H1 (cell line): ENCODE measurements around the gene AFAP1L2. TPM values are rescaled to one million over a fixed set of nuclear protein-coding genes. Genes with fewer than 3 reads are reported as not detected.

Experiments used
- CTCF ChIA-PET: fragments of 300-600 bp; sonication (Branson Sonifier 250); formaldehyde crosslinking; loops from one replicate; lab custom pipeline; 2021; ENCODE audit not compliant: partially characterized antibody; lab: Charles Lee
- POLR2A ChIA-PET: fragments of 300-600 bp; sonication (Branson Sonifier 250); formaldehyde crosslinking; loops from one replicate; lab custom pipeline; 2021; ENCODE audit warnings: inconsistent platforms; ENCODE audit not compliant: partially characterized antibody; lab: Charles Lee
- DNase-seq, 2 experiments: peaks; one replicate each; pipeline versions ENCODE4 v3.0.0 to v3.0.0-alpha.2; 2010 to 2022; ENCODE audit warnings: low spot score in 2 of 2, low read depth in 1 of 2, mixed read lengths in 1 of 2
- FAIRE-seq: peaks from 2 replicates; lab custom pipeline; 2011; peaks lifted over from hg19 to GRCh38; lab: Jason Lieb, UNC
- H2AFZ ChIP-seq: 2 replicates; pipeline ENCODE4 v1.8.1; 2012; ENCODE audit warnings: low read length, inconsistent platforms
- H2AK5ac ChIP-seq: 2 replicates; pipeline ENCODE4 v1.6.1; 2013; ENCODE audit warnings: low read depth, low read length
- H2BK120ac ChIP-seq: replicated peaks from 2 replicates; pipeline ENCODE3; 2013; ENCODE audit warnings: low read depth, low read length, inconsistent platforms
- H2BK12ac ChIP-seq: 2 replicates; pipeline ENCODE4 v1.6.1; 2013; ENCODE audit warnings: low read depth, low read length
- H2BK15ac ChIP-seq: 2 replicates; pipeline ENCODE4 v1.6.1; 2013; ENCODE audit warnings: low read length
- H2BK20ac ChIP-seq: 2 replicates; pipeline ENCODE4 v1.6.1; 2013; ENCODE audit warnings: low read length
- H2BK5ac ChIP-seq: 2 replicates; pipeline ENCODE4 v1.6.1; 2013; ENCODE audit warnings: low read depth, low read length
- H3K14ac ChIP-seq: 2 replicates; pipeline ENCODE4 v1.6.1; 2013; ENCODE audit warnings: inconsistent platforms; ENCODE audit not compliant: insufficient read length
- H3K18ac ChIP-seq: 2 replicates; pipeline ENCODE4 v1.6.1; 2013; ENCODE audit warnings: low read length; ENCODE audit errors: extremely low read depth
- H3K23ac ChIP-seq: 2 replicates; pipeline ENCODE4 v1.6.1; 2013; ENCODE audit warnings: inconsistent platforms; ENCODE audit not compliant: insufficient read length
- H3K23me2 ChIP-seq: 2 replicates; pipeline ENCODE4 v1.6.1; 2013; ENCODE audit warnings: low read depth, low read length
- H3K27ac ChIP-seq: 2 replicates; pipeline ENCODE4 v1.6.1; 2011; ENCODE audit warnings: low read depth, low read length, inconsistent platforms
- H3K27me3 ChIP-seq, 4 experiments: replicated peaks in 1 of 4; 1 replicate in 1 of 4; 2 replicates in 3 of 4; pipeline versions ENCODE4 v1.6.1 to v1.8.1; 2011 to 2013; ENCODE audit warnings: low read length in 3 of 4, mild to moderate bottlenecking in 3 of 4, inconsistent platforms in 2 of 4, mixed read lengths in 2 of 4, moderate library complexity in 1 of 4; ENCODE audit not compliant: control insufficient read depth in 3 of 4, insufficient read depth in 3 of 4; ENCODE audit errors: extremely low read depth in 1 of 4
- H3K36me3 ChIP-seq, 4 experiments: 2 replicates each; pipeline versions ENCODE4 v1.6.1 to v1.8.1; 2011 to 2013; ENCODE audit warnings: mild to moderate bottlenecking in 4 of 4, low read length in 3 of 4, moderate library complexity in 2 of 4, control low read depth in 1 of 4, inconsistent platforms in 1 of 4; ENCODE audit not compliant: insufficient read depth in 4 of 4, control insufficient read depth in 2 of 4
- H3K4ac ChIP-seq: replicated peaks from 2 replicates; pipeline ENCODE3; 2013; ENCODE audit warnings: low read length, low read depth, mixed read lengths, inconsistent platforms; ENCODE audit not compliant: insufficient read length
- H3K4me1 ChIP-seq, 4 experiments: replicated peaks in 1 of 4; 1 replicate in 1 of 4; 2 replicates in 3 of 4; pipeline versions ENCODE4 v1.6.1 to v1.8.1; 2011 to 2013; ENCODE audit warnings: low read length in 3 of 4, inconsistent platforms in 2 of 4, mixed read lengths in 1 of 4; ENCODE audit not compliant: insufficient read depth in 4 of 4, control insufficient read depth in 3 of 4
- H3K4me2 ChIP-seq, 2 experiments: 2 replicates each; pipeline versions ENCODE4 v1.6.1 to v1.8.1; 2011 to 2013; ENCODE audit warnings: low read depth in 2 of 2, low read length in 2 of 2, control low read depth in 1 of 2, inconsistent platforms in 1 of 2, mild to moderate bottlenecking in 1 of 2; ENCODE audit not compliant: insufficient read depth in 1 of 2
- H3K4me3 ChIP-seq, 4 experiments: fragments of 200-600, 300-600 bp in 1 of 4; sonication (generic), shearing (Covaris generic), sonication (Bioruptor Twin) in 1 of 4; 2 replicates each; pipeline versions ENCODE4 v1.5.1 to v1.8.1; 2011 to 2016; ENCODE audit warnings: low read length in 4 of 4, low read depth in 3 of 4, control low read depth in 2 of 4, inconsistent platforms in 2 of 4, mild to moderate bottlenecking in 2 of 4, mixed read lengths in 1 of 4, moderate library complexity in 1 of 4; ENCODE audit not compliant: insufficient read depth in 2 of 4; ENCODE audit errors: extremely low read depth in 1 of 4
- H3K56ac ChIP-seq: replicated peaks from 2 replicates; pipeline ENCODE3; 2013; ENCODE audit warnings: low read depth, mild to moderate bottlenecking, mixed read lengths, low read length, inconsistent platforms; ENCODE audit not compliant: insufficient read length
- H3K79me1 ChIP-seq: 2 replicates; pipeline ENCODE4 v1.6.1; 2013; ENCODE audit warnings: low read depth, low read length, control low read depth
- H3K79me2 ChIP-seq, 2 experiments: 2 replicates each; pipeline versions ENCODE4 v1.6.1 to v1.8.1; 2012 to 2013; ENCODE audit warnings: low read length in 2 of 2, mild to moderate bottlenecking in 2 of 2, inconsistent platforms in 1 of 2; ENCODE audit not compliant: insufficient read depth in 2 of 2, control insufficient read depth in 1 of 2
- H3K9ac ChIP-seq, 4 experiments: replicated peaks in 1 of 4; 1 replicate in 1 of 4; 2 replicates in 3 of 4; pipeline versions ENCODE4 v1.6.1 to v1.8.1; 2011 to 2013; ENCODE audit warnings: low read depth in 3 of 4, low read length in 3 of 4, control low read depth in 2 of 4, mild to moderate bottlenecking in 2 of 4, moderate library complexity in 2 of 4, inconsistent platforms in 1 of 4; ENCODE audit errors: extremely low read depth in 1 of 4
- H3K9me3 ChIP-seq, 2 experiments: 2 replicates each; pipeline versions ENCODE4 v1.6.1 to v1.8.1; 2012 to 2013; ENCODE audit warnings: mild to moderate bottlenecking in 2 of 2, moderate library complexity in 2 of 2, control low read depth in 1 of 2, inconsistent platforms in 1 of 2, low read depth in 1 of 2, low read length in 1 of 2, mixed read lengths in 1 of 2; ENCODE audit not compliant: insufficient read depth in 2 of 2
- H4K20me1 ChIP-seq, 2 experiments: replicated peaks in 1 of 2; 2 replicates each; pipeline versions ENCODE3 to v1.8.1; 2011 to 2013; ENCODE audit warnings: inconsistent platforms in 2 of 2, low read length in 2 of 2, mild to moderate bottlenecking in 1 of 2; ENCODE audit not compliant: insufficient read depth in 2 of 2, control insufficient read depth in 1 of 2
- H4K5ac ChIP-seq: 2 replicates; pipeline ENCODE4 v1.6.1; 2013; ENCODE audit warnings: low read length, low read depth, mixed read lengths, inconsistent platforms; ENCODE audit not compliant: insufficient read length
- H4K8ac ChIP-seq: 2 replicates; pipeline ENCODE4 v1.8.0; 2013; ENCODE audit warnings: mild to moderate bottlenecking, moderate library complexity, low read length, inconsistent platforms; ENCODE audit not compliant: insufficient read depth; ENCODE audit errors: extremely low read depth
- H4K91ac ChIP-seq: replicated peaks from 2 replicates; pipeline ENCODE3; 2013; ENCODE audit warnings: low read length, mixed read lengths, inconsistent platforms; ENCODE audit not compliant: insufficient read length
- BACH1 ChIP-seq: IDR thresholded peaks from 2 replicates; pipeline ENCODE4 v1.6.1; 2012; ENCODE audit warnings: low read length, improper control_type of control experiment
- CEBPB ChIP-seq: IDR thresholded peaks from 2 replicates; pipeline ENCODE4 v1.6.1; 2012; ENCODE audit warnings: low read depth, low read length
- CHD1 ChIP-seq: IDR thresholded peaks from 2 replicates; pipeline ENCODE4 v1.6.1; 2012; ENCODE audit warnings: low read depth, low read length, improper control_type of control experiment
- CHD2 ChIP-seq: IDR thresholded peaks from 2 replicates; pipeline ENCODE4 v1.6.1; 2012; ENCODE audit warnings: low read length, improper control_type of control experiment
- CTCF ChIP-seq, 3 experiments: IDR thresholded peaks; 1 replicate in 2 of 3; 2 replicates in 1 of 3; pipeline versions ENCODE4 v1.5.1 to v1.6.1; 2011; ENCODE audit warnings: low read length in 3 of 3, mild to moderate bottlenecking in 3 of 3, inconsistent platforms in 2 of 3, low read depth in 1 of 3, moderate library complexity in 1 of 3; ENCODE audit not compliant: insufficient read depth in 1 of 3; ENCODE audit errors: control extremely low read depth in 1 of 3
- GABPA ChIP-seq: IDR thresholded peaks from 2 replicates; pipeline ENCODE4 v1.6.1; 2011; ENCODE audit warnings: mild to moderate bottlenecking, low read length, moderate library complexity, borderline replicate concordance; ENCODE audit not compliant: insufficient read depth
- POLR2A ChIP-seq, 2 experiments: IDR thresholded peaks; 1 replicate in 1 of 2; 2 replicates in 1 of 2; pipeline ENCODE4 v1.6.1; 2011; ENCODE audit warnings: low read depth in 2 of 2, low read length in 2 of 2, mild to moderate bottlenecking in 2 of 2; ENCODE audit errors: control extremely low read depth in 1 of 2
- RAD21 ChIP-seq, 2 experiments: IDR thresholded peaks in 1 of 2; conservative IDR thresholded peaks in 1 of 2; 2 replicates each; pipeline ENCODE4 v1.6.1; 2011; ENCODE audit warnings: low read depth in 2 of 2, low read length in 2 of 2, improper control_type of control experiment in 1 of 2, inconsistent platforms in 1 of 2, mild to moderate bottlenecking in 1 of 2, moderate library complexity in 1 of 2
- WGBS, 2 experiments: shearing (Covaris generic) in 1 of 2; methylation state at CpG; one replicate each; pipeline versions ENCODE4 v1.1.6 to v1.1.7; 2013 to 2015; ENCODE audit warnings: low lambda C conversion rate in 2 of 2, mixed read lengths in 2 of 2, inconsistent platforms in 1 of 2, low coverage in 1 of 2, missing lambda C conversion rate in 1 of 2; ENCODE audit not compliant: insufficient replicate concordance in 2 of 2, insufficient coverage in 1 of 2, insufficient read length in 1 of 2; ENCODE audit errors: extremely low coverage in 1 of 2, missing lambda C conversion rate in 1 of 2; 5-methylcytosine and 5-hydroxymethylcytosine counted together
- polyA plus RNA-seq, 7 experiments: library from polyadenylated mRNA; depleted of rRNA in 3 of 7; stranded (reverse) in 5 of 7; unstranded in 2 of 7; fragments of >200 nt in 5 of 7; fragments of 200-250 nt in 2 of 7; gene quantifications; 1 replicate in 5 of 7; 2 replicates in 1 of 7; 4 replicates in 1 of 7; pipeline versions ENCODE4 v1.2.1 to v1.2.3, GENCODE V29; 2011 to 2013; ENCODE audit warnings: missing spikeins in 2 of 7, mixed read lengths in 2 of 7
- total RNA-seq: library from RNA; stranded (reverse); fragmentation: NEBNext Ultra II Directional; extraction: Animal tissue kit (Norgen Biotek cat#: 25700); gene quantifications from 2 replicates; pipeline ENCODE4 v1.2.1, GENCODE V29; 2021

Gene AFAP1L2
- total and polyA plus RNA-seq, 2 of the 8 experiments (the other 6 are each of a cell fraction or from before 2014, with no cell fraction given): 3.9 to 6.4 TPM

DNA sequence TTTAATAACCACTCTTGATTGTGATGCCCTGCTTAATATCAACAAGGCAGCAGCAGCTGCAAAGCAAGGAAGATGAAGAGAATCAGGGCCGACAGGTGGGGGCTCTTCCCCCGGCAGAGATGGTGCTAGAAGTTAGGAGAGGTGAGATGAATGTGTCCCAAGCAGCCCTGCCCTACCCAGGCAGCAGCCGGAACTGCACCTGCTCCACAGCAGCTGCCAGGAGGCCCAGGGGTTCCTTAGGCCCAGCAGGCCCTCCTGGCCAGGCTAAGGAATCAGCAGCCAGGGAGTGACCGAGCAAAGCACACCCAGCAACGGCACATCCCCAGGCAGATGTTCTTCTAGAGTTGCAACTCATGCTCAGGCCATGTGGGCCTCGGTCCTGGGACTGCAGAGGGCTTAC lies 17.9 kb downstream of the AFAP1L2 start:
- Histone ChIP-seq H2AK5ac (no peak overlapping the region), H3K9ac (no peak overlapping the region), H3K27ac (no peak overlapping the region), H2BK15ac (no peak overlapping the region), H3K79me1 (no peaks in the 10 kb centered on the region), H3K4me1 (peaks cover 0 to 10% (median 1%) of the 10 kb centered on the region in 4 experiments; a peak in 3 of 7 replicates), H4K91ac (no peak overlapping the region), H3K23ac (no peak overlapping the region), H3K14ac (no peak overlapping the region), H3K23me2 (no peaks in the 10 kb centered on the region), H3K56ac (no peak overlapping the region), H2AFZ (no peak overlapping the region), H3K4ac (no peak overlapping the region), H3K4me3 (no peak overlapping the region), H3K36me3 (no peaks in the 10 kb centered on the region), H2BK20ac (no peak overlapping the region), H3K27me3 (no peaks in the 10 kb centered on the region), H2BK5ac (no peak overlapping the region), H4K20me1 (no peaks in the 10 kb centered on the region), H3K79me2 (no peaks in the 10 kb centered on the region), H3K9me3 (no peaks in the 10 kb centered on the region), H4K5ac (no peak overlapping the region), H2BK12ac (no peak overlapping the region), H3K4me2 (no peak overlapping the region), H2BK120ac (no peak overlapping the region), H3K18ac (no peak overlapping the region), H4K8ac (no peak overlapping the region)
- FAIRE-seq: no peak
- no peak for DNase-seq
- POLR2A ChIA-PET: no interaction called here
- CTCF ChIA-PET: interaction anchor here (1.1 to 13.0 kb wide), 15 partner anchors 12 to 84 kb away, joined by 3 to 209 read pairs (median 13); partner anchors contain the start of gene AFAP1L2
- TF ChIP-seq CTCF (IDR thresholded peaks at IDR 0.05; ENCODE audit: control extremely low read depth in 1 of 3, insufficient read depth in 1 of 3, low read depth in 1 of 3, low read length in 3 of 3) (peak in 2 of 3 experiments; percentile 44 to 66; a peak in 3 of 4 replicates), BACH1 (no peak), CEBPB (no peak), CHD2 (no peak), RAD21 (IDR thresholded peaks at IDR 0.05 in 1 of 2, conservative IDR thresholded peaks at IDR 0.05 in 1 of 2; ENCODE audit: low read depth in 2 of 2, low read length in 2 of 2) (peak; percentile 24 to 44; a peak in 3 of 4 replicates), CHD1 (no peak), GABPA (no peak), POLR2A (IDR thresholded peaks at IDR 0.05; ENCODE audit: control extremely low read depth in 1 of 2, low read depth in 2 of 2, low read length in 2 of 2) (no peak)
- 98% methylated on average over 6 of the region's 6 CpGs; no CpG with 5 or more reads in 1 of the 2 experiments for WGBS, 2 experiments
